NCI-H2029 treated with DMSO at 0.1 percent for 48 hours (cell line): ENCODE measurements around the gene HLX.

ENCODE experiments used
- DNase-seq: peaks from one replicate; lab custom pipeline; 2025; lab: John Stamatoyannopoulos, UW

Gene HLX

DNA sequence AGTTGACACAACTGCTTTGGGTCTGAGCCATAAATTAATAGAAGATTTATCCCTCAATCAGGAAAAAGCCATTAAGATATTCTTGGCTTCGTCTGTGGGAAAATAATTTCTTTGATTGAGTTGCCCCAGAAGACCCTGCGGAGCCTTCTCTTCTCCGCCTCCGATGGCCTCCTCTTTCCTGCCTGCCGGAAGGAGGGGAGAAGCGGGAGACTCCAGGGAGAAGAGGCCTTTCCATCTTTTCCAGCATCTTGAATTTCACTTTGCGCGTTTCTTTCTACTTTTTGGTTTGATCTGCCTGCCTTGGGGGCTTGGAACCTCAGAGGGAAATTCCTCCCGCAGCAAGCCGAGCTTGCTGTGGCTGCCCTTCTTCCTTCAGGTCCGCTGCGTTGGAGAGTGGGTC, 16.8 kb downstream of the HLX start:
- no peak for DNase-seq

DNA sequence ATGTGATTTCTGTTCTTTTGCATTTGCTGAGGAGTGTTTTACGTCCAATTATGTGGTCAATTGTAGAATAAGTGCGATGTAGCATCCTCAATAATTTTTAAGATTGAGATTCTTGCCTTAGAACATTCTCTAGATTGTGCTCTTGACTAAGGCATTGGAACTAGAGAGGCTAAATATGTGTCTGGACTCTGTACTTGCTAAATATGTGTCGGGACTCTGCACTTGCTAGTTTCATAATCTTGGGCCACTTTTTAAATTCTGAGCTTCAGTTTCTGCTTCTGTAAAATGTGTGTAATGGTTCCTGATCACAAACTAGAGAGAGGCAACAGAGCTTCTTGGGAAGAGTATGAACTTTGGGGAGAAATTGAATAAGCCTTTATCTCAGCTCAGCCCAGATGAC, 21.6 kb downstream of the HLX start:
- DNase-seq: no peak

DNA sequence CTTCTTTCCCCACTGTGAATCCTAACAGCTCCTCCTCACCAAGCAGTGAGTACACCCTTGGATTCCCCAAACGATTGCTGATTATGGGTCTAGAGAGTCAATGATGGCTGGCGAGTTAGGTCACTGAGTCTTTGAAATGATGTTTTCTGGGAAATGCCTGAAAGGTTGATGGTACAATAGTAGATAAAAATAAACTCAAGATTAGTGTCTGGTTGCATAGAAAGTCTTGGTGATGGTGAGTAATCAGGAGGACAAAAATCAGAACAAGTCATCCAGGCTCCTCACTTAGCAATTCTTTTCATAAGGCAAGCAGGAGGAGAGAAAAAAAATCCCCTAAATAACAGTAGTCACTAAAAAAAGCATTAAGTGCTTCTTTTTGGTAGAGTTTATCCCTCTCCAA, 22.6 kb downstream of the HLX start:
- no peak for DNase-seq

DNA sequence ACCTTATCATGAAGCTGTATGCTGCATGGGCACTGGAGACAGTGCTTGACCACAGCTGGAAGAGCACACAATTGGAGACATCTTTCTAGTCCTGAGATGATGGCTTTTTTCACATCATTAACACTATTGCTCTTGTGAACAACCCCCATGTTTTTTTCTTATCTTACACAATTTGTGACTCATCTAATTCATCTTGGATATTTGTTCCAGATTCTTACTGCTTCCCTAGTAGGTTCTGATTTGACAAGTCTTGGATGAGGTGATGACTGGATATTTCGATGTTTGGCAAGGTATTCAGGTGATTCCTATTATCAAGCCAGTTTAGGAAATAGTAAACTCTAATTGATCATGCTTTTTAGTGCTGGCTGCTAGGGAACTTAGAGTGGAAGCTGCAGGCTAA, 23.7 kb downstream of the HLX start:
- no peak for DNase-seq

DNA sequence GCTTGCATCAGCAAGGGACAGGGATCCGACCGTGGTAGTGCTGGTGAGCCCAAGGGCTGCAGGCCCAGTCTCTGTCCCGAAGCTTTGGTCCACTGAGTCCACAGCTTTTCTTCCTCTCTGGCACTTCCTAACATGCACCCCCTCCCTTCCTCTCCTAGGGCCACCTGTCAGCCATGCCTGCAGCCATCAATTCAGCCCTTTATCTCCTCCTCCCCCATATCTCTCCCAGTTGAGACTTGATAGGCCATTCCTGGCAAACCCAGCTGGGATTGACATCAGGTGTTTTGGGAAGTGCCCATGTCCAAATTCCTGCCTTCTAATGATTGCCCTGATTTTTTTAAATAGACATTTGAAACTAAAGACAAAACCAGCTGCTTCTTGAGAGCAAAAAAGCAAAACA, 25.6 kb downstream of the HLX start:
- DNase-seq: no peak

DNA sequence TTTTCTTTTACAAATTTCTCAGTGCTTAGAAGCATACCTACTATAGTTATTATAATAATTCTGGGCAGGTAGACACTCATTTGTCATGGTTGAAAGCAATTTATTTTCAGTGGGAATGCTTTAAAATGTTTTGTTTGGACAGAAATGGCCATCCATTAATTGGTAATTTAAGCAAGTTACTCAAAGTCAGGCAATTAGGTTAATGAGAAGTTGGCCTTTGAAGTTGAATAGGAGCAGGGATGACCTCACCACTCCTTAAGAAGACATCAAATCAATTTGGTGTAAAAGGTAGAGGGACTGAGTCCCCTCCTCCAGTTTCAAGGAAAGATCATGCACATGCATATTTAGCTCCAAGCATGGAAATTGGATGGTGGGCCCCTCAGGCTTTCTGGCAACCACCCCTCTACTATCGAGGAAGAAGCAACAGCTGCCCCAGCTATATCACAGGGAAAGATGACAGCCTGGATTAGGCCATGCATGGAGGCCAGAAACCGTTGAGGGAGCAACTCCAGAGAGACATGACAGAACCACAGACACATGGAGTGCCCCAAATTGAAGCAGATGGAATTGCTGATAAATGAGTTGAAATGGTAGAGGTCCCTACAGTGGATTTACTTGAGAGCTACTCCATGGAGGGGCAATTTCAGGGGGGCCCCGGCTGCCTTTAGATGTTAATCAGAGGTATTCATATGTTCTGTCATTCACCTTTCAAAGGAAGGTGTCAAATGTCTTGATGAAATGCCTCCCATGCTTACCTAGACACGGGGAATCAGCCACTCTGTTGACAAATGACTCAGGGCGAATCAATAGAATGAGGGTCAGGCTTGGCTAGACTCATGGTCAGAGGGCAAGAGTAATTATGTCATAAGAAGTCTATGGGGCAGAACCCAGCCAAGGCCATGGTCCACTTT, 26.7 kb downstream of the HLX start:
- no peak for DNase-seq

DNA sequence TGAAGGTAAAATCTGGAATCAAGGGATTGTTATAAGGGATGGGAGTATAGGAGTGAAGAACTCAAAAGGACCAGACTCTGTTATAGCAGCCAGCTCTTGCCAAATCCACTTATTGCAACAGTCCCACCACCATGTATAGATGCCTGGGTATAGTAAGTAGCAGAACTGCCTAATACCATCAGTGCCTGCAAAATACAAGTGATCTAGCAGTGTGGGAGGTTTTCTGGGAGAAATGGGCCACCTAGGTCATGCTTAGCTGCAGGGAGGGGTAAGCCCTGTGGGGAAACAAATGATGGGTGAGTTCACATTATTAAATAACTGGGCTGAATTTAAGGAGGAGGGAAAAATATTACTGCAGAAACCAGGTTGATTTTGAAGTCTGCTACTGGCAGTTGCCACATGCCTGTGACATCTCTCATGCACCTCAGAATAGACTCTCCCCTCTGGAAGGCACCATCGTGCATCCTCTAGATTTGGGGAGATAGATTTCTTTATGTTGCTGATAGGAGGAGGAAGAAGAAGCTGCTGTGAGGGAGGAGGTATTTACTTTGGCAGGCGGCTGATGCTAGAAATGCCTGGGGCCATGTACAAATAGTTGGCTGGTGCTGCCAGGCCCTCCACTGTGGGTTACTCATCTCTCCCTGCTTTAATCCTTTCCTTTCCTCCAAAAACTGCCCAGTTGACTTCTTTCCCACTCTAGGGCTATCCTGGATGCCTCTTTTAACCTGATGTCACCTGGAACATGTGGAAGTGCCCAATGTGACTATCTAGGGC, 27.5 kb downstream of the HLX start:
- DNase-seq: no peak

DNA sequence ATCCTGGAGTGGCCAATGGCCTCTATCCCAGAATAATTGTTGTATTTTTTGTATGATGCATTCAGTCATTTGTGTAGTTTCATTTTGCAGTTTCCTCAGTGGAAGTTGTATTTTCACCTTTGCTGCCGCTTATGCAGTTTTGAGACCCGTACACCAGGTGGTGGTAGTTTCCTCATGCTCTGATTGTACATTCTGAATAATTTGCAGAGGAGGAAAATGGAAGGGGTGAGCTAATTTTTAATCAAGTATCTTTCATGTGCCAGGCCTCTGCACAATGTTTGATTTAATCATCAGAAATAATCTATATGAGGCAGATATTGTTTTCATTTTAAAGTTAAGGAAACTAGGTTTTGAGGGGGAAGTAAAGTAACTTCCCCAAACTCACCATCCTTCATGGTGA, 29.5 kb downstream of the HLX start:
- no peak for DNase-seq

DNA sequence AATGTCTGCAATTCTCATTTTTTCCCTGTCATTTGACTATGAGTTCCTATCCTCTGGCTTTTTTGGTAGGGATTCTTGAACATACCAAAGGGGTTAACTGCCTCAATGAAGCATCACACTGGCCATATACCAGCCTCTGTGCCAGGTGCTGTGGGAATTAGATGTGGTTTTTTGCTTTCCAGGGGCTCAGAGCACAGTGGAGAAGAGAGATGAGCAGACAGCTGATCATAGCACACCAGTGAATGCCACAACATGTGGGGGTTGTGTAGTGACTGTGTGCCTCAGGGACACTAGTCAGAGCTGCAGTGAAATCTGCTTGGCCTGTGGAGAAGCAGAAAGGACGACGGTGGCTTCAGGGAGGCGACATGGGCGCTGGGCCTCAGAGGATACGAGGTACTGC, 30.8 kb downstream of the HLX start:
- DNase-seq: no peak

DNA sequence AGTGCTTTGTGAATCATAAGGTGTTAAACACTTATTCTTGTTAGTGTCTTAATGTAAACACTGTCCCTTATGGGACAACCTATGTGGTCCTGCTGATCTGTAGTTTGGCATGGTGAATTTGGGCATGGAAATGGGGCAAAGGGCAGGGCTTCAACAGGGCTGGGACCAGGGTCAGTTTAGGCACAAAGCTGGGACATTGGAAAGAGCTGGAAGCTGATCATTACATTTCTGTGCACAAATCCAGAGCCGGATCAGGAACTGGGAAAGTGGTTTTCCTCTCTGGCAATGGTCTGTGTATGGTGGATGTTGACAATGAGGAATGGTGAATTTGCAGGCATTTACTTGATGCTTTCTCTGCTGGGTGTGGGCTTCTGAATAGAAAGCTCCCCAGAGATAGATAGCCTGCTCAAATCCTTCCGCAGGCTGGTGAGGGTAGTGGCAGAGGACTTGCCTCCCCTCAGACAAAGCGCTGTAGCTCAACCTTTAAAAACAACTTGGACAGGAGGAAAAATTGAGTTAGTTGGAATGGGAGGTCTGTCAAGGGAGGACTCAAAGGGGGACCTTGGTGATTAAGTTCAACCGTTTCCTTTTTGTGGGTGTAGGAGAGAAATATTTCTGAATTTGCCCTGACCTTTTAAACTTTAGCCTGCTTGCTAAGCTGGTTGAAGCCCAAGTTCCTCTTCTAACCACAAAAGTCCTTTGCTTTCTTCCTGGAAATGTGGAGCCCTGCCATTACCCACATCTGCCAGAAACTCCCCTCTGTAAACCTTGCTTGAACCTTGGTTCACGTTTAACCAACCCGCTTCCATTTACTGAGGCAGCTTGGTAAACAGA, 35.3 kb downstream of the HLX start:
- no peak for DNase-seq

DNA sequence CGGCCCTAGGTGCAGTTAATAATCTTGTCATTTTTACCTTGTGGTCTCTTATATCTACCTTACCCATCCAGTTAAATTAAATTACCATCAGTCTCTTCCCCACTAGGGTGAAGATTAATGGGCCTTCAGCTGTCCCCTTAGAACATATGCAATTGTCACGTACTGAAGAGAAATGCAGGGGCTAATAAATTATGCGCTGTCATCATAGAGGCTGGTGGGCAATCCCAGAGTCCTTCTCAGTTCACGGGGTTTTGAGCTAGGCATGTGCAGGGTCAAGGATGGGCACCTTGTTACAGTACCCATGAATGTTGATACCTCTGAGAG, 35.8 kb downstream of the HLX start:
- no peak for DNase-seq

DNA sequence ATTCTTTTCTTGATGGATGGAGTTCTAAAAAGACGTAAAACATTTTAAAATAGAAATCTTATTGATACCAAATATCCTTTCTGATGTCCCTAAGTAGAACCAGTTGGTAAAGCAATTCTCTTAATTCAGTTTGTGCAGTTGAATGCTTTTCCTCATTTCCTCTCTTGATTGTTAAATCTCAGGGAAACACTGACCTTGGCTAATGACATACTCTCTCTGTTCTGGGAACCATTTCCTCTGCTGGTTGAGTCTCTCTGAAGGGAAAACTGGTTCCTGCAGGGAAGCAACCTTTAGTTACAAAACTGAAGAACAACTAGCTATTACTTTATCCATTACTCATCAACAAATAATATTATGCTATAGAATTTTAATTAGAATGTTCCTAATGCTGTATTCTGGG, 36.7 kb downstream of the HLX start:
- no peak for DNase-seq

DNA sequence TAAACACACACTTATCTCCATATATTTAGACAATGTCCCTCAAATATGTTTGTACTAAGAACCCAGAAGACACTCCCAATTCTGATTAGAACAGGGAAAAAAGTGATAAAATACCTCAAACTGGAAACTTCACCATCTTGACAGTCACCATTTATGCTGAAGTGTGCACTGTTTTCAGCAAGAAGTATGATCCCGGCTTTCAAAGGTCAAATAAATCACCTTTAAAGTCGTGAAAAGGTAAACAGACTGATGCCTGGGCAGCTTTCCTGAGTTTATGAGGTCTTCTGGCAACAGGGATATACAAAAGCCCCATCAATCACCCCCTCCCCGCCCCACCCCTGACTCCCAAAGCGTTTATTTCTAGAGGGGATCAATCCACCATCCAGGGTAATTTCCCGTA, 37.9 kb downstream of the HLX start:
- no peak for DNase-seq

DNA sequence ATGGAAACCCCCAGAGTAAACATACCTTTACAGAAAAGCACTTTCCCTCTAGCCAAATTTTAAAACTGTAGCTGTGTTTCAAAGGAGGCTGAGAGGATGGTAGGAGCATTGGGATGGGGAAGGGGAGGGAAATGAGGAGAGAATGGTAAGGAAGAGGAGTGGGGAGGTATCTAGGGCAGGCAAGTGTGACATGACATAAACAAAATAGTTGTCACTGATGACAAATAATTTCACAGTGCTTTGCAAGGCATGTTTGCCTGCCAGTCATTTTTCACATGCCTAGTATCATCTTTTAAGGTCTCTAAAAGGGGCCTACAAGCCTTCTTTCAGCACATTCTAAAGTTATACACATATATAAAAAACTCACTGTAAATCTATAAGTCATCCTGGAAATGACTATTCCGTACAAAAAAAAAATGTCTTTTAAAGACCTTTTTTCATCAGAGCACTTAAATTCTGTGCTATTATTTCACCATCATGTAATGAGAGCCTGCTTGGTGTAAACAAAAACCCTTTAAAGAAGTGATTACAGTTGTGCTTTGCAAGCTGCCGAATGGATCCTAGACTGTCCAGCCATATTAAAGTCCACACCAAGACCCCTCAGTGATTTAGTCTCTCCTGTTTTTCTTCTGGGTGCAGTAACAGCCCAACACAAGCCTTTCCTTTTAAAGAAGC, 38.4 kb downstream of the HLX start:
- DNase-seq: no peak

DNA sequence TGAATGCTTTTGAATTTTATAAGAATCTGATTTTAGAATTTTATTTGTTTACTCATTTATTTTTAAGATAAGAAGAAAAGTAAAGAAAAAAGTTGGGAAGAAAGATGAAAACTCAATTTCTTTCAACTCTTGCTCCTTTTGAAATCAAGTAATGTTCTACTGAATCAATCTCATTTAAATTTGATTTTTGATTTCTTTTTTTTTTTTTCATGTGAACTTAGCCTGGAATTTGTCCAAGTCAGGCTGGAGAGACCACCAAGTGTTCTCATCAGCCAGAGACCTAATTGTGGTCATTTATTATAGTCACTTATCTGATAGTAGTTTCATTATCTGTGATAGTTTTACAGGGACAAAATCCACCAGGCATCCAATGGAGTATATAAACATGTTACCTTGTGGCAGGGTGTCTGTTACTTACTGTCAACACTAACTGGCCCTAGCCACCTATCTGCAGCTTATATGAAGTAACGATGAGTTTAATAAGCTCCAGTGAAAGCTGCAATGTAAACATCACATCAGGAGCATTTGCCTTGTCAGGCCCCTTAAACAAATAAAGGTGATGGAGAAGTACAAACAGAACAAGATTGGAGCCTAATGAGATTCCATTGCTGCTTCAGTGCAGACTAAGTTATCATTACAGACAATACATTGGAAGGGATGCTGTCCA, 39.2 kb downstream of the HLX start:
- DNase-seq: peak; percentile 20

DNA sequence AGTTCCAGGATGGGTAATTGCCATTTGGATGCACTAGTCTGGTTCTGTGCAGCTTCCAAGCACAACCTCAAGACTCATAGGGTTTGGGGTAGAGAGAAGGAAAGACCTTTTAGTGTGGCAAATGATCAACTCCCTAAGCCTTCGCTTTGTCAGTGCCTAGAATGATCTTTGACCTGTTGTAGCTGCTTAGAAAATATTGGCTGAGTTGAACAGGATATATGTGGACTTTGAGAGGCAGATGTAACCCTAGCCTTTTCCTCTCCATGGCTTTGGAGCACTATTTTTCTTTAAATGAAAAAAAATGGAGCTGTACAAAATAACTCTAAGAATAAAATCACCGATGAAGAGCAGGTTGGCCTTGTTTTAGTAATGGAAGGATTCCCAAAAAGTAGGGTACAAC, 41.7 kb downstream of the HLX start:
- DNase-seq: no peak

DNA sequence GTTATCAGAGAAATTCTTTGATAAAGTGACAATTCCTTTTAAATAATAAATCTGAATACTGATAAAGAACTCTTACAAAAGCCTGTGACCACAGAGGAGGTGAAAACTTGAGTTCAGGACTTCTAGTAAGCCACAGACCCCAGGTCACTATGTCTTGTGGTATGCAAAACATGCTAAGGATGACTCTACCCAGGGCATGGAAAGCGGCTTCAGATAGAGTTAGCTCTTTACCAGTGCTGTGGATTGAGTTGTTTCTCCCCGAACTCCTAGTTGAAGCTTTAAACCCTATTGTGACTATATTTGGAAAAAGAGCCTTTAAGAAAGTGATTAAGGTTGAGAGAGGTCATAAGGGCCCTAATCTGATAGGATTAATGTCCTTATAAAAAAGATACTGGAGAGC, 42.3 kb downstream of the HLX start:
- DNase-seq: no peak

DNA sequence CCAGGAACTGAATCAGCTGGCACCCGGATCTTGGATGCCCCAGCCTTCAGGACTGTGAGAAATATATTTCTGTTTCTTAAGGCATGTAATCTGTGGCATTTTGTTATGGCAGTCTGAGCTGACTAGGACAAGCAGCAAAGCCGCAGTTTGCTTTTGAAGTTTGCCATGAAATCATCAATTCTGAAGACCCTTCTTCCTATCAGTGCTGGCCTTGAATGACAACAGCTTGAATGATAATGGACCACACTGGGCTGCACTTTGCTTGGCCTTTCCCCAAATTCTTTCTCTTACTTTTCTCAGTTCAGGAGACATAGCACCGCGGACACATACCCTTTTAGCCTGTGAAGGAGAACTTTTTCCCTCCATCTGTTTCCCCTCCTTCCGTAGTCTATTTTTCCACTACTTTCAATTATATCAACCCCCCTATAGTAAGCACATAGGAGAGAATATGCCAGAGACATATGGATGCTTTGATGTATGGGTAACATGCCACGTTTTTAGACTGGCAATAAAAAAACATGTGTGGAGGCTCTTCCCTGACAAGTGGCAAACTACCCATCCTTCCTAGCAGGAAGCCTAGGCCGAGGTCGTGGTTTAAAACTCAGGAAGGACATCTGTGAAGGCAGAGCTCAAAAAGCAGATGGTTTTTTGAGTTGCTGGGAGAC, 42.9 kb downstream of the HLX start:
- DNase-seq: no peak

DNA sequence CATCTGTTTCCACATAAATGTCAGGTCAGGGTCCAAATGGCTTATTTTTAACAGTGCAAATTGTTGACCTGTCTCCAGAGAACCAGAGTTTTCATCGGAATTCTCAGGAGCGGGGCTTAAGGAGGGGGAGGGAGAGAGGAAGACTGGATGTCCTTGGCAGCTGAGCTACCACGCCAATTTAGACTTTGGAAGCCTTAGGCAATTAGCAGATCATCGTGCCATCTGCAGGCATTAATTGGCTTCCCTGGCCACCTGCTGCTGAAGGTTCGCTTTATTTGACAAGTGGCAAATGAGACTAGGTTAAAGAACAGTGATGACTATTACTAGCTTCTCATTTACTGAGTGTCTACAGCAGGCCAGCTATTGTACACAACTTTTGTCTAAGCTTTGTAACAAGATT, 43.7 kb downstream of the HLX start:
- peak; percentile 8 for DNase-seq

DNA sequence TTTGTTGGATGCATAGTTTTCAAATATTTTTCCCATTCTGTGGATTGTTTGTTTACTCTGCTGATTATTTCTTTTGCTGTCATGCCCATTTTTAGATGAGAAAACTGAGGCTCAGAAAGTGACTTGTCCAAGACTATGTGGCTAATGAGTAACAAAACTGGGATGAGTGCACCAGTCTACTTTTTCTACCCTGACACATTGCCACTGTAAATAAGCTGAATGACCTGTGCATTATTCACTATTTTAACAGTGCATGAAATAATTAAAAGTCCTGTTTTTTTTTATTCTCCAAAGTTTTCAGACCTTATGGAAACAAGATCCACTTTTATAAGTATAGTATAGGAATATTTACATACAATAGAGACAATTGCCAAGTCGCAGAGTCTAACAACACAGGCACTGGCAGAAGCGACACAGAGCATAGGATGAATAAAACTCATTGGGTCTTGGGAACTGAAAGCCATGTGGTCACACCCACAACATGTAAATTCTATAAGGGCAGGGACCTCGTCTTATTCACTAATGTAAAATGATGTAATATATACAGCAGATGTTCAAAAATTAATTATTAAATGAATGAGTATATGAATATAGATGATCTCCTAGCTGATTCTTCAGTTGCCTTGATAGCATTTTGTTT, 45.2 kb downstream of the HLX start:
- no peak for DNase-seq

DNA sequence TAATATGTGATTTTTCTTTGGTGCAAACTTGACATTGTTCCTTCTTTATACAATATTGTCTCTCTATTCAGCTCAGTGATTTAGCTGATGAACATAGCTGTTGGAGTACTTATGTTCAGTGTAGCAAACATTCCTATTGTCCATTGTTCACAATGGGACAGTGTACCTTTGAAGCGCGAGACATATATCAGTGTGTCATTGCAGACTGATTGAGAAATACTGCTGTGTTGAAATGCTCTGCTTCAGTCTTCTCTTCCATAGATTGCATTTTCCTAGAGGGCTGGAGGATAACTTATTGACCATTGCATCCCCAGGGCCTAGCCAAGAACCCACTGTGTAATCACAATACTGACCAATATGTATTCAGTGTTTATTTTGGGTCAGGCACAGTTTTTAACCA, 46.5 kb downstream of the HLX start:
- peak; percentile 50 for DNase-seq
